GM23248 (cell line): ENCODE data around the gene ATP6AP2. TPM values are rescaled to one million over a fixed set of nuclear protein-coding genes. Genes with fewer than 3 reads are reported as not detected.
"Not testable (repeated sequence)": the region's sequence is repeated elsewhere in the genome, so short reads cannot be mapped to it uniquely, and the experiment has no call there.

Source experiments
- DNase-seq: peaks from one replicate; pipeline ENCODE4 v3.0.0-alpha.2; 2015
- H2AFZ ChIP-seq: fragments of 200-600 bp; sonication (generic); 2 replicates; pipeline ENCODE4 v1.6.1; 2016; ENCODE audit warnings: antibody characterized with exemption
- H3F3A ChIP-seq: fragments of 200-600 bp; sonication (generic); 2 replicates; pipeline ENCODE4 v1.6.1; 2016; ENCODE audit warnings: mild to moderate bottlenecking, antibody characterized with exemption, mixed run types; ENCODE audit not compliant: insufficient read depth
- H3K27ac ChIP-seq: fragments of 200-600 bp; sonication (generic); 2 replicates; pipeline ENCODE4 v1.5.1; 2016; ENCODE audit warnings: mild to moderate bottlenecking
- H3K27me3 ChIP-seq: fragments of 200-600 bp; sonication (generic); replicated peaks from 2 replicates; pipeline ENCODE4 v1.6.1; 2016; ENCODE audit warnings: mild to moderate bottlenecking; ENCODE audit not compliant: insufficient read depth
- H3K36me3 ChIP-seq: fragments of 200-600 bp; sonication (generic); 2 replicates; pipeline ENCODE4 v1.6.1; 2016; ENCODE audit warnings: low read depth, mild to moderate bottlenecking
- H3K4me1 ChIP-seq: fragments of 200-600 bp; sonication (generic); 2 replicates; pipeline ENCODE4 v1.6.1; 2016; ENCODE audit warnings: mild to moderate bottlenecking; ENCODE audit not compliant: insufficient read depth
- H3K4me2 ChIP-seq: fragments of 200-600 bp; sonication (generic); one replicate; pipeline ENCODE4 v1.6.1; 2016; ENCODE audit warnings: mild to moderate bottlenecking; ENCODE audit not compliant: unreplicated experiment
- H3K4me3 ChIP-seq: fragments of 200-600 bp; sonication (generic); 2 replicates; pipeline ENCODE4 v1.5.1; 2016; ENCODE audit warnings: mild to moderate bottlenecking
- H3K79me2 ChIP-seq: fragments of 200-600 bp; sonication (generic); 2 replicates; pipeline ENCODE4 v1.6.1; 2016; ENCODE audit warnings: mild to moderate bottlenecking; ENCODE audit not compliant: insufficient read depth
- H3K9ac ChIP-seq: fragments of 200-600 bp; sonication (generic); 2 replicates; pipeline ENCODE4 v1.6.1; 2016; ENCODE audit warnings: mild to moderate bottlenecking
- H3K9me2 ChIP-seq: fragments of 200-600 bp; sonication (generic); 2 replicates; pipeline ENCODE4 v1.6.1; 2016; ENCODE audit warnings: mixed run types, mild to moderate bottlenecking, moderate library complexity; ENCODE audit not compliant: insufficient read depth
- H3K9me3 ChIP-seq: fragments of 200-600 bp; sonication (generic); one replicate; pipeline ENCODE4 v1.6.1; 2017; ENCODE audit warnings: low read depth
- H4K20me1 ChIP-seq: fragments of 200-600 bp; sonication (generic); 2 replicates; pipeline ENCODE4 v1.6.0; 2016; ENCODE audit not compliant: insufficient read depth
- EZH2 ChIP-seq: fragments of 200-600 bp; sonication (generic); IDR thresholded peaks from 2 replicates; pipeline ENCODE4 v1.6.1; 2018; ENCODE audit warnings: antibody characterized with exemption, mild to moderate bottlenecking; ENCODE audit not compliant: insufficient read depth, poor library complexity, severe bottlenecking
- EZH2phosphoT487 ChIP-seq: fragments of 200-600 bp; sonication (generic); IDR thresholded peaks from 2 replicates; pipeline ENCODE4 v1.6.1; 2018; ENCODE audit warnings: antibody characterized with exemption, moderate library complexity, mild to moderate bottlenecking, low read depth; ENCODE audit not compliant: insufficient read depth
- WGBS, 2 experiments: methylation state at CpG; one replicate each; pipeline ENCODE4 v1.1.6; 2015 to 2017; ENCODE audit warnings: low lambda C conversion rate in 2 of 2, low coverage in 1 of 2; ENCODE audit errors: missing lambda C conversion rate in 2 of 2; 5-methylcytosine and 5-hydroxymethylcytosine counted together
- in situ Hi-C: fragments of 300-500 bp; cut with MboI; formaldehyde crosslinking; loops from 2 replicates; pipeline ENCODE4 v1.15.0; 2020
- polyA plus RNA-seq: library from polyadenylated mRNA; unstranded; fragments of >200 nt; fragmentation: Nextera tagmentation; extraction: Ambion mirVana; gene quantifications from 2 replicates; pipeline ENCODE4 v1.2.1, GENCODE V29; 2016
- total RNA-seq: library from RNA; depleted of rRNA; stranded (reverse); fragments of >200 nt; shearing (Covaris generic); gene quantifications from 2 replicates; pipeline ENCODE4 v1.2.3, GENCODE V29; 2014

ATP6AP2 gene
- total and polyA plus RNA-seq, 2 experiments from 2014 or later = 211 to 443 TPM

GRCh38 chrX:40571600-40571999 is 9.2 kb upstream of the ATP6AP2 start:
- DNase-seq = no peak
- Histone ChIP-seq H4K20me1 (no peaks in the 10 kb centered on the region), H3K9ac (no peak overlapping the region), H3K9me2 (no peaks in the 10 kb centered on the region), H3K9me3 (no peaks in the 10 kb centered on the region), H3K27me3 (no peaks in the 10 kb centered on the region), H3K79me2 (no peaks in the 10 kb centered on the region), H3K4me2 (no peak overlapping the region), H3K4me3 (no peak overlapping the region), H3K27ac (no peak overlapping the region), H3K36me3 (no peaks in the 10 kb centered on the region), H3F3A (no peaks in the 10 kb centered on the region), H3K4me1 (no peaks in the 10 kb centered on the region), H2AFZ (no peak overlapping the region)
- 65 to 66% methylated on average over 3 of the region's 3 CpGs for WGBS, 2 experiments
- TF ChIP-seq EZH2 (no peak), EZH2phosphoT487 (no peak)
- in situ Hi-C loops = no loop called here

GRCh38 chrX:40573763-40574162 is 7.0 kb upstream of the ATP6AP2 start:
- H3K4me1 ChIP-seq = no peaks in the 10 kb centered on the region

GRCh38 chrX:40575411-40575810 is 5.4 kb upstream of the ATP6AP2 start:
- DNase-seq = peak; percentile 51
- H3K9me3 ChIP-seq, H3K27ac ChIP-seq, H3K4me1 ChIP-seq, H3K4me2 ChIP-seq, H3K79me2 ChIP-seq, H3K9ac ChIP-seq, H2AFZ ChIP-seq, H3K4me3 ChIP-seq, H3K9me2 ChIP-seq, H4K20me1 ChIP-seq, H3K36me3 ChIP-seq, H3K27me3 ChIP-seq, H3F3A ChIP-seq, in situ Hi-C loops: not testable (repeated sequence)
- 43 to 67% methylated on average over 1 to 2 of the region's 2 CpGs for WGBS, 2 experiments

More at GRCh38 chrX:40573763-40574162, 7.0 kb upstream of the ATP6AP2 start:
- DNase-seq = peak; percentile 14
- Histone ChIP-seq H3K79me2 (no peaks in the 10 kb centered on the region), H3K9ac (no peak overlapping the region), H3K9me2 (no peaks in the 10 kb centered on the region), H3K4me2 (no peak overlapping the region), H3F3A (no peaks in the 10 kb centered on the region), H3K36me3 (no peaks in the 10 kb centered on the region), H3K4me3 (no peak overlapping the region), H2AFZ (no peak overlapping the region), H4K20me1 (no peaks in the 10 kb centered on the region), H3K27ac (no peak overlapping the region), H3K9me3 (no peaks in the 10 kb centered on the region), H3K27me3 (no peaks in the 10 kb centered on the region)
- 48 to 50% methylated on average over 2 of the region's 2 CpGs for WGBS, 2 experiments
- TF ChIP-seq EZH2 (no peak), EZH2phosphoT487 (no peak)
- in situ Hi-C loops = no loop called here

- TF ChIP-seq EZH2 (no peak), EZH2phosphoT487 (no peak)
- Histone ChIP-seq H3K4me3 (no peak overlapping the region), H3K4me1 (no peaks in the 10 kb centered on the region), H3K4me2 (no peak overlapping the region), H3K27me3 (no peaks in the 10 kb centered on the region), H3K9ac (no peak overlapping the region), H3K9me2 (no peaks in the 10 kb centered on the region), H3K36me3 (no peaks in the 10 kb centered on the region), H4K20me1 (no peaks in the 10 kb centered on the region), H3F3A (no peaks in the 10 kb centered on the region), H3K27ac (no peak overlapping the region), H2AFZ (no peak overlapping the region), H3K79me2 (peaks cover 3% of the 10 kb centered on the region; the same call in 1 of the 2 replicates), H3K9me3 (no peaks in the 10 kb centered on the region)
- in situ Hi-C loops = no loop called here
- DNase-seq = no peak
- 86 to 94% methylated on average over 3 of the region's 3 CpGs for WGBS, 2 experiments
These were observed 4.5 kb upstream of the ATP6AP2 start for GRCh38 chrX:40576291-40576690.

- WGBS, 2 experiments = 50 to 70% methylated on average over 6 to 7 of the region's 7 CpGs
- no peak overlapping the region for H3K27ac ChIP-seq
- H3K27me3 ChIP-seq = no peaks in the 10 kb centered on the region
- no peak overlapping the region for H3K4me2 ChIP-seq
- no peaks in the 10 kb centered on the region for H3K9me2 ChIP-seq
- DNase-seq = no peak
- no peaks in the 10 kb centered on the region for H4K20me1 ChIP-seq
- H3K4me3 ChIP-seq = no peak overlapping the region
- H3K9me3 ChIP-seq = no peaks in the 10 kb centered on the region
- H3K9ac ChIP-seq = no peak overlapping the region
- peaks cover 21% of the 10 kb centered on the region for H3K79me2 ChIP-seq
- H3F3A ChIP-seq = no peaks in the 10 kb centered on the region
- in situ Hi-C loops = no loop called here
- H2AFZ ChIP-seq = no peak overlapping the region
- peaks cover 6% of the 10 kb centered on the region; the same call in 1 of the 2 replicates for H3K4me1 ChIP-seq
- TF ChIP-seq EZH2 (no peak), EZH2phosphoT487 (no peak)
- no peaks in the 10 kb centered on the region for H3K36me3 ChIP-seq
These were observed 2.6 kb upstream of the ATP6AP2 start for GRCh38 chrX:40578039-40578695.
